Measurements from ENCODE around the gene CEP44. TPM values are rescaled to one million over a fixed set of nuclear protein-coding genes. Genes with fewer than 3 reads are reported as not detected.

The CEP44 gene
- total RNA-seq, 1 donor from 2014 or later = 19.1 TPM

DNA sequence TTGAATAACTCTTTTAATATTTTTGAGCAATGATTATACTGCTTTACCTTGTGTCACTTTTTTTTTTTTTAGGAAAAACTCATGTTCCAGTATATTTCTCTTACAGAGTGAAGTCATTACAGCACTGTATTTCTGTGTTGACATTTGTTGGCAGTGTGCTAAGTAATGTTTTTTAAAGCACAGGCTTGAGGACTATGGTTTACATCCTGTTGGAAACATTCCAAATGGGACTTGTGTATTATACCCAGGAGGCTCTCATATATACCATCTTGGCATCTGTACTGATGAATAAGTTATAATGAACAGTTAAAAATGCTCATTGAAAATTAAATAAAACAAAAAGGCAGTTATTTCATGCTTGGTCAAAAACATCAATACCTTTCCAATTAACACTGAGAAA is 33.8 kb downstream of the CEP44 start:
- TF ChIP-seq, protein P1, sequence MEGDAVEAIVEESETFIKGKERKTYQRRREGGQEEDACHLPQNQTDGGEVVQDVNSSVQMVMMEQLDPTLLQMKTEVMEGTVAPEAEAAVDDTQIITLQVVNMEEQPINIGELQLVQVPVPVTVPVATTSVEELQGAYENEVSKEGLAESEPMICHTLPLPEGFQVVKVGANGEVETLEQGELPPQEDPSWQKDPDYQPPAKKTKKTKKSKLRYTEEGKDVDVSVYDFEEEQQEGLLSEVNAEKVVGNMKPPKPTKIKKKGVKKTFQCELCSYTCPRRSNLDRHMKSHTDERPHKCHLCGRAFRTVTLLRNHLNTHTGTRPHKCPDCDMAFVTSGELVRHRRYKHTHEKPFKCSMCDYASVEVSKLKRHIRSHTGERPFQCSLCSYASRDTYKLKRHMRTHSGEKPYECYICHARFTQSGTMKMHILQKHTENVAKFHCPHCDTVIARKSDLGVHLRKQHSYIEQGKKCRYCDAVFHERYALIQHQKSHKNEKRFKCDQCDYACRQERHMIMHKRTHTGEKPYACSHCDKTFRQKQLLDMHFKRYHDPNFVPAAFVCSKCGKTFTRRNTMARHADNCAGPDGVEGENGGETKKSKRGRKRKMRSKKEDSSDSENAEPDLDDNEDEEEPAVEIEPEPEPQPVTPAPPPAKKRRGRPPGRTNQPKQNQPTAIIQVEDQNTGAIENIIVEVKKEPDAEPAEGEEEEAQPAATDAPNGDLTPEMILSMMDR (conservative IDR thresholded peaks at IDR 0.05) = no peak
- H3K4me3 Mint-ChIP-seq = no peak overlapping the region
- H3K27me3 Mint-ChIP-seq = no peaks in the 10 kb centered on the region
- no peak overlapping the region for H3K27ac Mint-ChIP-seq
- no peak for DNase-seq (ENCODE audit: extremely low spot score, unreplicated experiment)
- H3K36me3 Mint-ChIP-seq = peaks cover 5% of the 10 kb centered on the region
- no peaks in the 10 kb centered on the region for H3K9me3 Mint-ChIP-seq
- no peaks in the 10 kb centered on the region for H3K4me1 Mint-ChIP-seq (ENCODE audit: unreplicated experiment)

DNA sequence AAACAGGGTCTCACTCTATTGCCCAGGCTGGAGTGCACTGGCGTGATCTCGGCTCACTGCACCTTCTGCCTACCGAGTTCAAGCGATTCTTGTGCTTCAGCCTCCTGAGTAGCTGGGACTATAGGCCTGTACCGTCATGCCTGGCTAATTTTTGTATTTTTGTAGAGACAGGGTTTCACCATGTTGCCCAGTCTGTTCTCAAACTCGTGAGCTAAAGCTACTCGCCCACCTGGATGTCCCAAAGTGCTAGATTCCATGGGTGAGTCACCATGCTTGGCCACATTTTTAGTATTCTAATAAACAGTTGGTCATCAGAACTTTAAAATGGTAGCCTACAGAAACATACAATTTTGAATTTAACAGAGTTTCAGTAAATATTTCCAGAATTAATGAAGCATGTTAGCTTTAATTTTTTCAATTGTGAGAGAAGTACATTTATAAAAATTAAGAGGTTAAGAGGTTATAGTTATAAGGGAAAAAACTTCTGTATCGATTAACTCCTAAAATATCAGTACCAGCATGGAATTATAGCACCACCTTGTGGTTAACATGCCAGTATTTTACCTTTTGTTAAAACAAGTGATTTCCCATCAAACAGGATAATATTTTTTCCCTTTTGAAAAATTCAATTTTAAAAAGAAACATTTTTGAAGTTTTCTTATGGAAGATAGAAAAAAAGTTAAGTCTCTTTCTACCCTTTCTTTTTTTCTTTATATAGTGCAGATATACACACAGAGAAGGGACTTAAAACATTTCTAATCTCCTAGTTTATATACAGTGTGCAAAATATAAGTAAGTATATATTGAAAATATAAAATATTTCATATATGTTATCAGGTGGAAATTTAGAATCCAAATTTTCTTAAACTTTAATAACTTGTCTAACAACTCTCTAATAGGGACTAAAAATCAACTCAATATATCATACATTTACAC is 35.4 kb downstream of the CEP44 start:
- Mint-ChIP-seq H3K4me1 (ENCODE audit: unreplicated experiment) (no peaks in the 10 kb centered on the region), H3K27me3 (no peaks in the 10 kb centered on the region), H3K27ac (no peak overlapping the region), H3K4me3 (no peak overlapping the region), H3K36me3 (peaks cover 5% of the 10 kb centered on the region), H3K9me3 (no peaks in the 10 kb centered on the region)
- TF ChIP-seq, protein P1 (conservative IDR thresholded peaks at IDR 0.05) = peak; percentile 89
- DNase-seq (ENCODE audit: extremely low spot score, unreplicated experiment) = no peak

DNA sequence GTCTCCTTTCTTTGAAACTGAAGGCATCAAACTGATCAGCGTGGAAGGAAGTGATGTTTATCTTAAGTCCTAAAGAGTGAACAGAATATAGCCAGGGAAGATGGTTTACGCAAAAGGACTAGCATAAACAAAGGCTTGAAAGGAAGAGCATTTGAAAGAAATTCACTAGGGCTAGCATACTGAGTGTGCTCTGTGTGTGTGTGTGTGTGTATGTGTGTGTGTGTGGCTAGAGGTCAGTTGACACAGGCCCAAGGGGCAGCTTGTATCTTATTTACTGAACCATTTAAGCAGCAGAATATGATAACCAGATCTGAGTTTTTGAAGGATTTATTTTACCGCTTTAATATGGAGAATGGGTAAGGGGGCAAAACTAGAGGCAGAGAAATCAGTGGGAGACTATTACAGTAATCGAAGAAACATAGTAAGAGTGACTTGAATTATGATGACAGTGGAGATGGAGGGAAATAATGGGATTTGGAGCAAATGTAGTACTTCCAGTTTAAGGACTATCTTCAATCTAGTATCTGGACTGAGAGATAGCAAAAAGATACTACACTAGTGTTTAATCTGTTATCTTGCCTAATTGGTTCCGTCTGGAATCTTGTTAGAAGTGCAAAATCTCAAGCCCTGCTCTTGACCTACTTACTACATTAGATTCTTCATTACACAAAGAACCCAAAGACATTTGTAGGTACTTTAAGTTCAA is 36.9 kb downstream of the CEP44 start:
- no peaks in the 10 kb centered on the region for H3K27me3 Mint-ChIP-seq
- H3K36me3 Mint-ChIP-seq = no peaks in the 10 kb centered on the region
- TF ChIP-seq, protein P1 (conservative IDR thresholded peaks at IDR 0.05) = no peak
- no peak overlapping the region for H3K4me3 Mint-ChIP-seq
- no peak overlapping the region for H3K27ac Mint-ChIP-seq
- no peaks in the 10 kb centered on the region for H3K9me3 Mint-ChIP-seq
- DNase-seq (ENCODE audit: extremely low spot score, unreplicated experiment) = no peak
- no peaks in the 10 kb centered on the region for H3K4me1 Mint-ChIP-seq (ENCODE audit: unreplicated experiment)

DNA sequence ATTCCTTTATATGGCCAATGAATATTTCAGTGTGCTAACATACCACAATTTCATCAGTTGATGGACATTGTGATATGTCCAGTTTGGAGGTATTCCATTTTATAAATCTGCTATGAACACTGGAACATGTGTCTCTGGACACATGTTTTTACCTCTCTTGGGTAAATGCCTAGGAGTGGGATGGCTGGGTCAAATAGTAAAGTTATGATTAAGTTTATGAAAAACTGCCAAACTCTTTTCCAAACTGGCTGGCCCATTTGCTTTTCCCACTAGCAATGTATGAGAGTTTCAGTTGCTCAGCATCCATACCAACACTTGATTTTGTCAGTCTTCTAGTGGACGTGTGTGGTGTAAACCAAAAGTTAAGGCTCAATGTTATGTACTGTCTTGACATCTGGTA is 40.5 kb downstream of the CEP44 start:
- TF ChIP-seq, protein P1 (conservative IDR thresholded peaks at IDR 0.05) = no peak
- H3K4me1 Mint-ChIP-seq (ENCODE audit: unreplicated experiment) = no peaks in the 10 kb centered on the region
- no peak for DNase-seq (ENCODE audit: extremely low spot score, unreplicated experiment)

DNA sequence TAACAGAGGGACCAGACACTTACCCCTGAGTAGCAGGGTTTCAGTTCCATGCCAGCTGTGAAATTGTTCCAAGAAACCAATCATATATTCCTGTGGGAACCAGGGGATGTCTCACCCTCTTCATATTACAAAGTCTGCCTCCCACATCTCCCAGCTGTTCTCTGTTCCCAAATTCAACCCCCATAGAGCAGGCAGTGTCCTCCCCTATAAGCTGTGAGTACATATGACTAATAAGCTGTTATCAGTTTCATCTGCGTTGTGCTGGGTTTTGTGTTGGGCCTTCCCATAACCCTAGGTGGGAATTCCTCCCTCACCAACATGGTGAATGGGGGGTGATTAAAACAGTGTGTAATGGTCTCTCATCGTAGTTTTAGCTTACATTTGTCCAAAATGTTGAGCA is 41.0 kb downstream of the CEP44 start:
- Mint-ChIP-seq H3K9me3 (no peaks in the 10 kb centered on the region), H3K27ac (no peak overlapping the region), H3K4me3 (no peak overlapping the region), H3K4me1 (ENCODE audit: unreplicated experiment) (no peaks in the 10 kb centered on the region), H3K27me3 (no peaks in the 10 kb centered on the region), H3K36me3 (no peaks in the 10 kb centered on the region)
- TF ChIP-seq, protein P1 (conservative IDR thresholded peaks at IDR 0.05) = no peak
- DNase-seq (ENCODE audit: extremely low spot score, unreplicated experiment) = no peak

More for the DNA sequence above, 40.5 kb downstream of the CEP44 start:
- no peaks in the 10 kb centered on the region for H3K27me3 Mint-ChIP-seq
- H3K4me3 Mint-ChIP-seq = no peak overlapping the region
- H3K9me3 Mint-ChIP-seq = no peaks in the 10 kb centered on the region
- H3K36me3 Mint-ChIP-seq = no peaks in the 10 kb centered on the region
- H3K27ac Mint-ChIP-seq = no peak overlapping the region

Measured in type B pancreatic cell (in vitro differentiated cells).